ENCODE results near the gene KLRC1. TPM values are rescaled to one million over a fixed set of nuclear protein-coding genes. Genes with fewer than 3 reads are reported as not detected.

The KLRC1 gene
- total and polyA plus RNA-seq, 2 of the 8 experiments (the other 6 are each of a cell fraction or from before 2014, with no cell fraction given), result not detected

DNA sequence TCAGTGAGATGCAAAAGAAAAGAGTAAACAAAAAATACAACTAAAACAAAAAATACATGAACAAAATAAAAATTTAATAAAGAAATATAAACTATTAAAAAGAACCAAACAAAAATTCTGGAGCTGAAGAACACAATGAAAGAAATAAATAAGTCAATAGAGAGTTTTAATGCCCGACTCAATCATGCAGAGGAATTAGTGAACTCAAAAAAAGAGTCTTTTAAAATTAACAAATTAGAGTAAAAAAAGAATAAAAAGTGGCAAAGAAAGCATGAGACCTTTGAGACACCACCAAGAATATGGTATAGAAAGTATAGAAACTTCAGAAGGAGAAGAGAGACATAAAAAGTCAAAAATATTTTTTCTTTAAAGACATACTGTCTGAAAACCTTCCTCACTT is 2.6 kb upstream of the KLRC1 start:
- FAIRE-seq (no peak), DNase-seq (ENCODE audit: low read depth in 1 of 2, low spot score in 2 of 2) (no peak)
- Histone ChIP-seq H3K27ac (ENCODE audit: low read depth, low read length) (no peak overlapping the region), H3K9me3 (ENCODE audit: insufficient read depth in 2 of 2, low read depth in 1 of 2, low read length in 1 of 2) (0 out of 4 replicates have a peak, but pooled peaks cover 0 to 3% of the 10 kb centered on the region in 2 experiments), H3K79me2 (ENCODE audit: control insufficient read depth in 1 of 2, insufficient read depth in 2 of 2, low read length in 2 of 2) (no peaks in the 10 kb centered on the region), H4K91ac (replicated peaks; ENCODE audit: insufficient read length, low read length) (no peak overlapping the region), H3K14ac (ENCODE audit: insufficient read length) (no peak overlapping the region), H4K8ac (ENCODE audit: extremely low read depth, insufficient read depth, low read length) (no peak overlapping the region), H2BK5ac (ENCODE audit: low read depth, low read length) (no peak overlapping the region), H2BK12ac (ENCODE audit: low read depth, low read length) (no peak overlapping the region), H2BK20ac (ENCODE audit: low read length) (no peak overlapping the region), H3K4me3 (ENCODE audit: extremely low read depth in 1 of 4, insufficient read depth in 2 of 4, low read depth in 3 of 4, low read length in 4 of 4) (no peak overlapping the region), H2AFZ (ENCODE audit: low read length) (no peak overlapping the region), H3K56ac (replicated peaks; ENCODE audit: insufficient read length, low read depth, low read length) (no peak overlapping the region), H3K9ac (replicated peaks in 1 of 4; ENCODE audit: extremely low read depth in 1 of 4, low read depth in 3 of 4, low read length in 3 of 4) (no peak overlapping the region), H3K23me2 (ENCODE audit: low read depth, low read length) (no peaks in the 10 kb centered on the region), H3K4ac (replicated peaks; ENCODE audit: insufficient read length, low read depth, low read length) (no peak overlapping the region), H3K23ac (ENCODE audit: insufficient read length) (no peak overlapping the region), H2BK15ac (ENCODE audit: low read length) (no peak overlapping the region), H3K4me2 (ENCODE audit: insufficient read depth in 1 of 2, low read depth in 2 of 2, low read length in 2 of 2) (no peak overlapping the region), H4K5ac (ENCODE audit: insufficient read length, low read depth, low read length) (no peak overlapping the region), H4K20me1 (replicated peaks in 1 of 2; ENCODE audit: control insufficient read depth in 1 of 2, insufficient read depth in 2 of 2, low read length in 2 of 2) (no peaks in the 10 kb centered on the region), H2AK5ac (ENCODE audit: low read depth, low read length) (no peak overlapping the region), H3K4me1 (replicated peaks in 1 of 4; ENCODE audit: control insufficient read depth in 3 of 4, insufficient read depth in 4 of 4, low read length in 3 of 4) (peaks cover 0 to 3% (median 0%) of the 10 kb centered on the region in 4 experiments; a peak in 1 of 7 replicates), H3K79me1 (ENCODE audit: low read depth, low read length) (no peaks in the 10 kb centered on the region), H3K18ac (ENCODE audit: extremely low read depth, low read length) (no peak overlapping the region), H3K27me3 (replicated peaks in 1 of 4; ENCODE audit: control insufficient read depth in 3 of 4, extremely low read depth in 1 of 4, insufficient read depth in 3 of 4, low read length in 3 of 4) (peaks cover 0 to 2% (median 0%) of the 10 kb centered on the region in 4 experiments; a peak in 1 of 7 replicates), H3K36me3 (ENCODE audit: control insufficient read depth in 2 of 4, insufficient read depth in 4 of 4, low read length in 3 of 4) (no peaks in the 10 kb centered on the region), H2BK120ac (replicated peaks; ENCODE audit: low read depth, low read length) (no peak overlapping the region)
- POLR2A ChIA-PET (ENCODE audit: partially characterized antibody), result no interaction called here
- 88% methylated on average over 1 of the region's 1 CpG; no CpG with 5 or more reads in 1 of the 2 experiments for WGBS, 2 experiments (ENCODE audit: extremely low coverage in 1 of 2, insufficient coverage in 1 of 2, insufficient read length in 1 of 2, insufficient replicate concordance in 2 of 2, low coverage in 1 of 2, low lambda C conversion rate in 2 of 2, missing lambda C conversion rate in 1 of 2)
- CTCF ChIA-PET (ENCODE audit: partially characterized antibody), result interaction anchor here (1.1 kb wide), 1 partner anchor 11 kb away, joined by 5 read pairs; no protein-coding TSS in a partner anchor
- TF ChIP-seq CTBP2 (IDR thresholded peaks at IDR 0.05; ENCODE audit: borderline replicate concordance, insufficient read depth, insufficient read length, low read length), result no peak
- TF ChIP-seq SUZ12 (IDR thresholded peaks at IDR 0.05; ENCODE audit: low read length), result no peak
- no peak for TF ChIP-seq BRCA1 (IDR thresholded peaks at IDR 0.05; ENCODE audit: low read depth, low read length)
